ENCODE data around the gene LHX5.

GRCh38 chr12:113424915-113425823, 46.5 kb downstream of the LHX5 start:
- TF ChIP-seq POLR2AphosphoS5 (IDR thresholded peaks at IDR 0.05; ENCODE audit: low read depth, low read length) (no peak), SIN3A (IDR thresholded peaks at IDR 0.05; ENCODE audit: borderline replicate concordance, insufficient read depth, low read depth, low read length) (no peak), CTCF (IDR thresholded peaks at IDR 0.05) (peak; percentile 98), REST (IDR thresholded peaks at IDR 0.05; ENCODE audit: insufficient read depth in 1 of 2, low read depth in 2 of 2, low read length in 1 of 2) (no peak), TCF7L2 (IDR thresholded peaks at IDR 0.05; ENCODE audit: low read depth, low read length) (no peak)

Measured in Panc1 (cell line).